ENCODE data around the gene MYL11. TPM values are rescaled to one million over a fixed set of nuclear protein-coding genes. Genes with fewer than 3 reads are reported as not detected.

MYL11 gene
- total and polyA plus RNA-seq, 4 donors: 0.44 to 3.9 TPM; not detected in 2

DNA sequence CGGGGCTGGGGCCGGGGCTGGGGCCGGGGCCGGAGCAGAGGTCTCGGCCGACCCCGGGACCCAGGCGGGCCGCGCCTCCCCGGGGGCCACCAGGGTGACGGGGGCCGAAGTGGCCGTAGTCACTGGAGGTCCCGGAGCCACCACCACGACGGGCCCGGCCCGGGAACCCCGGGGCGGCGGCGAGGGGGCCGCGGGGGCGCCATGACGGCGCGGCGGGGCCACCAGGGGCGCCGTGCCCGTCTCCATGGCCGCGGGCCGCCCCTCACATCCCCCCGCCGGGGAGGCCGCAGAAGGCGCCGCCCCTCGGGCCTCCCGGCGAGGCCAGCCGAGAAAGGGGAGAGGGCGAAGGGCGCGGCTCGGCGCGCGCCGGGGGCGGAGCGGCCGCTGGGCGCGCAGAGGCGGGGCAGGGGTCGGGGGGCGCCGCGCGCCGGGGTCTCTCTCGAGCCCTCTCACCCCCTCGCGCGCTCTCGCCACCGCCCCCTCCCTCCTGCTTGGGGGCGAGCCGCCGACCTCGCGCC is 4.6 kb upstream of the MYL11 start:
- H3K9me3 ChIP-seq (ENCODE audit: control insufficient read depth in 4 of 4, insufficient read depth in 3 of 4, low read length in 3 of 4): no peaks in the 10 kb centered on the region
- H3K27ac ChIP-seq (ENCODE audit: low read depth in 1 of 2, low read length in 1 of 2): peak overlapping the region; percentile 59 to 85
- 0% methylated on average over 26 to 76 of the region's 76 CpGs for WGBS, 2 donors
- peak overlapping the region in 1 of 2 donors; percentile 55 for H3K9ac ChIP-seq (ENCODE audit: insufficient read depth in 1 of 2, low read length in 2 of 2)
- ATAC-seq (ENCODE audit: insufficient read depth, low FRiP score) (no peak), DNase-seq (no peak)
- H3K27me3 ChIP-seq (ENCODE audit: control insufficient read depth in 3 of 3, insufficient read depth in 3 of 3, low read length in 2 of 3): no peaks in the 10 kb centered on the region
- TF ChIP-seq, protein P1, sequence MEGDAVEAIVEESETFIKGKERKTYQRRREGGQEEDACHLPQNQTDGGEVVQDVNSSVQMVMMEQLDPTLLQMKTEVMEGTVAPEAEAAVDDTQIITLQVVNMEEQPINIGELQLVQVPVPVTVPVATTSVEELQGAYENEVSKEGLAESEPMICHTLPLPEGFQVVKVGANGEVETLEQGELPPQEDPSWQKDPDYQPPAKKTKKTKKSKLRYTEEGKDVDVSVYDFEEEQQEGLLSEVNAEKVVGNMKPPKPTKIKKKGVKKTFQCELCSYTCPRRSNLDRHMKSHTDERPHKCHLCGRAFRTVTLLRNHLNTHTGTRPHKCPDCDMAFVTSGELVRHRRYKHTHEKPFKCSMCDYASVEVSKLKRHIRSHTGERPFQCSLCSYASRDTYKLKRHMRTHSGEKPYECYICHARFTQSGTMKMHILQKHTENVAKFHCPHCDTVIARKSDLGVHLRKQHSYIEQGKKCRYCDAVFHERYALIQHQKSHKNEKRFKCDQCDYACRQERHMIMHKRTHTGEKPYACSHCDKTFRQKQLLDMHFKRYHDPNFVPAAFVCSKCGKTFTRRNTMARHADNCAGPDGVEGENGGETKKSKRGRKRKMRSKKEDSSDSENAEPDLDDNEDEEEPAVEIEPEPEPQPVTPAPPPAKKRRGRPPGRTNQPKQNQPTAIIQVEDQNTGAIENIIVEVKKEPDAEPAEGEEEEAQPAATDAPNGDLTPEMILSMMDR (IDR thresholded peaks at IDR 0.05; ENCODE audit: control extremely low read depth, extremely low read depth): no peak
- H3K4me1 ChIP-seq (ENCODE audit: control insufficient read depth in 5 of 5, insufficient read depth in 5 of 5, low read length in 5 of 5): peaks cover 6 to 35% (median 16%) of the 10 kb centered on the region in 5 donors
- H3K4me3 ChIP-seq: peak overlapping the region; percentile 83
- peaks cover 0 to 13% (median 6%) of the 10 kb centered on the region in 4 donors for H3K36me3 ChIP-seq (ENCODE audit: control insufficient read depth in 4 of 4, insufficient read depth in 4 of 4, low read length in 4 of 4)

DNA sequence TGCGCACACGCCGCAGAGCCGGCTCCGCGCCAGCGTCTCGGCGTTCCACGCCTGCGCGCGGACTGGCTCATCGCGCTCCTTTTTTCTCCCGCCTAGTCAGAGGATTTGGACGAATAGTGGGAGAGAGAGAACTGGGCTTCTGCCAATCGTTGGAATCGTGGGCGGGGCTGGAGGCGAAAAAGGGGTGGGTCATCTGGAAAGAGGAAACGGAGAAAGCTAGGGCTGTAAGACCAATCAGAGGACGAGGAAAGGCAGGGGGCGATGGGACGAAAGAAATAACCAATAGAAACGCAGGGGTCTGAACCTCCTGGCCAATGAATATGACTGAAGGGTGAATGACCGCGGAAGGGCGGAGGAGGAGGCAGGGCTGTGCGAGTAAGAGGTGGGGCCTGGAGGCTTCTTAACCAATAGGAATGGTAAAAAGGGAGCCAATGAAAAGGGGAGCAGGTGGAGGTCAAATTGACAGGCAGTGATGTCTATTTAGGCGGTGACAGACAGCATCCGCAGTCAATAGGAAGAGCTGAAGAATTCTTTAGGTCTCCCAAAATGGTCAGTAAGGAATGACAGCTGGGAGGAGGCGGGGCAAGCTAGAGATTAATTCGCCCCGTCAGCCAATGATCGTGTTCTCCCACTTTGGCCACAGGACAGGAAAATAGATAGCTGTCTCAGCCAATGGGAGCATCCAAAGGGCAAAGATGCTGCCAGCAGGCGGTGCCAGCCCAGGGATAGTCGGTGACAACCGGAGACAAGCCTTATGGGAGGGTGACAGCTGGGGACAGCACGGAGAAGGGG is 4.0 kb upstream of the MYL11 start, which contains the start of gene TBC1D10B:
TBC1D10B (minus strand) TSS at position 39 of the 792 bp plus-strand sequence. CDS start 311 bp downstream, outside the sequence.
- Histone ChIP-seq H3K4me3 (peak within 1 kb of the TSS; percentile 83), H3K9ac (ENCODE audit: insufficient read depth in 1 of 2, low read length in 2 of 2) (peak within 1 kb of the TSS; percentile 55 to 75), H3K36me3 (ENCODE audit: control insufficient read depth in 4 of 4, insufficient read depth in 4 of 4, low read length in 4 of 4) (peaks cover 0 to 7% (median 2%) of the 10 kb centered on the region in 4 donors), H3K4me1 (ENCODE audit: control insufficient read depth in 5 of 5, insufficient read depth in 5 of 5, low read length in 5 of 5) (peaks cover 6 to 35% (median 16%) of the 10 kb centered on the region in 5 donors), H3K27me3 (ENCODE audit: control insufficient read depth in 3 of 3, insufficient read depth in 3 of 3, low read length in 2 of 3) (no peaks in the 10 kb centered on the region), H3K27ac (ENCODE audit: low read depth in 1 of 2, low read length in 1 of 2) (peak within 1 kb of the TSS; percentile 86 to 88), H3K9me3 (ENCODE audit: control insufficient read depth in 4 of 4, insufficient read depth in 3 of 4, low read length in 3 of 4) (no peaks in the 10 kb centered on the region)
- ATAC-seq (ENCODE audit: insufficient read depth, low FRiP score) (peak; percentile 93), DNase-seq (peak; percentile 100)
- WGBS, 2 donors: 0% methylated on average over 40 of the region's 40 CpGs
- TF ChIP-seq, protein P1 (IDR thresholded peaks at IDR 0.05; ENCODE audit: control extremely low read depth, extremely low read depth): no peak

DNA sequence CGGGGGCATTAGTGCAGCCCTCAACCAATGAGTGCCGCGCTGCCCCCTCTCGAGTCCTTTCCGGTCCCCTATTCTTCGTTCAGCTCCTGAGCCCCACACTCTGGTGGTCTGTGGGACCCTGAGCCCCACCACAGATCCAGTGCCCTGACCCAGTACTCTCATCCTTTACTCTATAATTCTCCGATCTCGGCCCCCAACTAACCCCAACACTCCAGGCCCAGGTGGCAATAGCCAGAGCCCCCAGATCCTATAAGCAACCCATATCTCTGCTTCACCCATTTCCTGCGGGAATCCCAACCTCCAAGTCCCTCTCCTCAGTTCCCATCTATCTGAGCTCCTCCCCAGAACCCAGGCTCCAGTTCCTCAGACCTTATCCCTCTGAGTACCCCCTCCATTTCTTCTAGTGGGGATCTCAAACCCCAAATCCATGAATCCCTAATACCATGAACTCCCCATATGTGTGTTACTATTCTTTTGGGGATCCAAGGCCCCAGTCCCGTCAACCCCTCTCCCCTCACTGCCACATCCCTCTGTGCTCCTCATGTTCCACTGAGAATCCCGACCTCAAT is 3.3 kb upstream of the MYL11 start:
- H3K36me3 ChIP-seq (ENCODE audit: control insufficient read depth in 4 of 4, insufficient read depth in 4 of 4, low read length in 4 of 4): peaks cover 0 to 7% (median 2%) of the 10 kb centered on the region in 4 donors
- peak overlapping the region; percentile 86 to 88 for H3K27ac ChIP-seq (ENCODE audit: low read depth in 1 of 2, low read length in 1 of 2)
- ATAC-seq (ENCODE audit: insufficient read depth, low FRiP score) (no peak), DNase-seq (no peak)
- no peaks in the 10 kb centered on the region for H3K27me3 ChIP-seq (ENCODE audit: control insufficient read depth in 3 of 3, insufficient read depth in 3 of 3, low read length in 2 of 3)
- whole genome bisulfite sequencing, 2 donors: 19 to 20% methylated on average over 11 of the region's 11 CpGs
- TF ChIP-seq, protein P1 (IDR thresholded peaks at IDR 0.05; ENCODE audit: control extremely low read depth, extremely low read depth): no peak
- peaks cover 6 to 35% (median 16%) of the 10 kb centered on the region in 5 donors for H3K4me1 ChIP-seq (ENCODE audit: control insufficient read depth in 5 of 5, insufficient read depth in 5 of 5, low read length in 5 of 5)
- H3K9ac ChIP-seq (ENCODE audit: insufficient read depth in 1 of 2, low read length in 2 of 2): peak overlapping the region in 1 of 2 donors; percentile 34
- peak overlapping the region; percentile 6 for H3K4me3 ChIP-seq
- no peaks in the 10 kb centered on the region for H3K9me3 ChIP-seq (ENCODE audit: control insufficient read depth in 4 of 4, insufficient read depth in 3 of 4, low read length in 3 of 4)
